GM18909 (cell line): ENCODE measurements around the gene SH3PXD2B.
A peak's percentile ranks its signal among the peaks of the same experiment; 100 is the strongest.
"Not testable (repeated sequence)": the region's sequence is repeated elsewhere in the genome, so short reads cannot be mapped to it uniquely, and the experiment has no call there.

Experiments
- ATAC-seq: cut with Tn5 transposase; IDR thresholded peaks from one replicate; pipeline ENCODE4 v1.9.1; 2021; ENCODE audit warnings: mild to moderate bottlenecking; ENCODE audit not compliant: unreplicated experiment, poor library complexity

The SH3PXD2B gene

DNA sequence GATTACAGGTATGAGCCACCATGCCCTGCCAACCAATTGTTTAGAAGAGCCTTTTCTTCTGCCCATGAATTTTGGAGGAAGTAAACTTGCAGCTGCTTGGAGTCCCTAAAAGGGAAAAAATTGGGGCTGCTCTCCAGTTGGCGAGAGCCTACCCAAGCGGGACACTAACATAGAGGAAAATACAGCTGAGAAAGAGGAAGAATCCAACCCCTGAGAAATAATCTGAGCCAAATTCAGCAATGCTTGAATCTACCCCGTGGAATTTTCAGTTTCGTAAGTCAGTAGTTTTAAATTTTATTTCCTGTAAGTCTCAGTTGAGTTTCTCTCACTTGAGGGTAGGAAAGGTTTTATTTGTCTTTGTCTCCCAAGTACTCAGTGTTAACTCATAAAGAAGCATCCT, 140.4 kb downstream of the SH3PXD2B start:
- no peak for ATAC-seq

DNA sequence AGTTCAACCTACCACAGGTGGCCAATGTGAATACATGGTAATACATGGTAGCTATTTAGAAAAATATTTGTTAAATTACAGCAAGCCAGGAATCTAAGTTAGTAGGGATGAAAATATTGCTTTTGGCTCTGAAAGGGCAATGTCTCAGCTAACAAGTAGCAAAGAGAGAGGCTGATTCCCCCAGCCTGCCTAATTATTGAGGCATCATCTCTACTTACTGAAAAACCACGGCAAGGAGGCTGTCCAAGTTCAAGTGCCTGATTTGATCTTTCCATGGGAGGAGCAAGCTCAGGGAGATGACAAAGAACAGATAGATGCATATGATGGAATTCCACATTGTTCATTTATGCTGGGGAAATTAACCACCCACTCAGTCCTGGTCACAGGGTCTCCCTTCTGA, 142.0 kb downstream of the SH3PXD2B start:
- ATAC-seq = no peak

DNA sequence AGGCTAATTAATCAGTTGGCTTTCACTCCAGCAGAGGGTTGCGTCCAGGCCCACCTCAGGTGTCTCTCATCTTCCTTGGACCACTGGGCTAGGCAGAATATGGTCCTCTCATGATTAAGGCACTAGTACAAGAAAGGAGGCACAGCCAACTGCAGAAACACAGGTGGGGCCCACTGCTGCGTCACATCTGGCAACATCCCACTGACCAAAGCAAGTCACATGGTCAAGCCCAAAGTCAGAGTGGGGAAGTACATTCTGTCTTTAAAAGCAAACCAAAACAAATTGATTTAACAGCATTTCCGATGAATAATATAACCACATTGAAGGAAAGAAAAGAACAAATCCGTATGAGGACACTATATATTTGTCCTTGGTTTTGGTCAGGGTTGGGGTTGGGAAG, 142.7 kb downstream of the SH3PXD2B start:
- ATAC-seq = no peak

DNA sequence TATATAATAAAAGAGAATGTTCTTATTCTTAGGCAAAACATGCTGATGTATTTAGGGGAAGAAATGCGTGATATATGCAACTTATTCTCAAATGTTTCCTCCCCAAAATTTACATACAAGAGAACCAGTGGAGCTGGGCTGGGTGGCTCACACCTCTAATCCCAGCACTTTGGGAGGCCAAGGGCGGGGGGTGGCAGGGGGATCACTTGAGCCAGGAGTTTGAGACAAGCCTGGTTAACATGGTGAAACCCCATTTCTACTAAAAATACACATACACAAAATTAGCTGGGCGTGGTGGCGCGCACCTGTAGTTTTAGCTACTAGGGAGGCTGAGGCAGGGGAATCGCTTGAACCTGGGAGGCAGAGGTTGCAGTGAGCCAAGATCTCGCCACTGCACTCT, 143.3 kb downstream of the SH3PXD2B start:
- no peak for ATAC-seq

DNA sequence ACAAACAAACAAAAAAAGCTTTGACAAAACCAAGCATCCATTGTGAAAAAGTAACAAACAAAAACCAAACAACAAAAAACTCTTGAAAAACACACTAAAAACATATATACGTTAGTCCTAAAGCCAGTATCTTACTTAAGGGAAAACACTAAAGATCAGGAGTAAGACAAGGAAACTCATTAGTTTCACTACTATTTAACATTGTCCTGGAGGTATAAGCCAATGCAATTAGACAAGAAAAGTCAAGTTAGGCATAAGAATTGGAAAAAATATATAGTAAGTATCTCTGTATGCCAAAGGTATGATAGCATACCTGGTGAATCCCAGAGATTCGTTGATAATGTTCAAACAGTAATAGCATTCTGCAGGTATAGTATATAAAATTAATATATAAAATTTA, 148.9 kb downstream of the SH3PXD2B start:
- no peak for ATAC-seq

DNA sequence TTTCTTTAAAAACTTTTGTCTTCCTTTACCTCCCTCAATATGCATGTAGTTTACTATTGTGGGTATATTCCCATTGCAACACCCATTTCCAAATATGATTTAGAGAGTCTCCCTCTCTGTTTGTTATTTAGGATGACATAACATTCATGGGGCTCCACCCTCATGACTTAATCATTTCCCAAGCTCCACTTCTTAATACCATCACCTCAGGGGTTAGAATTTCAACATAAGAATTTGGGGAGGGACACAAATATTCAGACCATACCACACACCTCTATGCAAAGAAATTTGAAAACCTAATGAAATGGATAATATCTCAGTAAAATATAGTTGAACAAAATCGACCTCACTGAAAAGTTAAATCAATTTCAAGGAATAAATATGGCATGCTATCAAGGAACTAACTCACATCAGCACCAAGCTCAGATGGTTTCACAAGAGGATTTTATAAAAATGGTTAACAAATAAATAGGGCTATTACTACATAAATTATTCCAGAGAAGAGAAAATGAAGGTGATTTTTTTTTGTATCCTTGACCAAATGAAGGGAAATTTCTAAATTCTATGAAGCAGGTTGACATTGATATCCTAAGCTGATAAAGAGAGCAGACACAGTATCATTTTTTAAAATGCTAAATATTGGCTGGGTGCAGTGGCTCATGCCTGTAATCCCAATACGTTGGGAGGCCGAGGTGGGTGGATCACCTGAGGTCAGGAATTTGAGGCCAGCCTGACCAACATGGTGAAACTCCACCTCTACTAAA, 150.6 kb downstream of the SH3PXD2B start:
- ATAC-seq = no peak

DNA sequence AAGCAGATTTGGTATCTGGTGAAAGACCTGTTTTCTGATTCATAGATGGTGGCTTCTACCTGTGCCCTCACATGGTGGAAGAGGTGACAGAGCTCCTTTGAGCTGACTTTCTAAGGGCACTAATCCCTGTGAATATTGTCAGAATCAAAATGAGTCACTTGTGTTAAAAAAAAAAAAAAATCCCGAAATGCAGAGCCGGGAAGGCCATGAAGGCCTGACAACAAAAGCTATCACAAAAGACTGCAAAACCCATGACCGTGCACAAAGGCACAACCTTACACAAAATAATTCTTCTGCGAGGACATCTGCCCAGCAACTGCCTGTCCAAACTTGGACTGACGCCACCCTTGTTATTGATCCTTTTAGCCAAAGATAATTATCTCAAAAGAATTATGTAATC, 151.2 kb downstream of the SH3PXD2B start:
- ATAC-seq = no peak

DNA sequence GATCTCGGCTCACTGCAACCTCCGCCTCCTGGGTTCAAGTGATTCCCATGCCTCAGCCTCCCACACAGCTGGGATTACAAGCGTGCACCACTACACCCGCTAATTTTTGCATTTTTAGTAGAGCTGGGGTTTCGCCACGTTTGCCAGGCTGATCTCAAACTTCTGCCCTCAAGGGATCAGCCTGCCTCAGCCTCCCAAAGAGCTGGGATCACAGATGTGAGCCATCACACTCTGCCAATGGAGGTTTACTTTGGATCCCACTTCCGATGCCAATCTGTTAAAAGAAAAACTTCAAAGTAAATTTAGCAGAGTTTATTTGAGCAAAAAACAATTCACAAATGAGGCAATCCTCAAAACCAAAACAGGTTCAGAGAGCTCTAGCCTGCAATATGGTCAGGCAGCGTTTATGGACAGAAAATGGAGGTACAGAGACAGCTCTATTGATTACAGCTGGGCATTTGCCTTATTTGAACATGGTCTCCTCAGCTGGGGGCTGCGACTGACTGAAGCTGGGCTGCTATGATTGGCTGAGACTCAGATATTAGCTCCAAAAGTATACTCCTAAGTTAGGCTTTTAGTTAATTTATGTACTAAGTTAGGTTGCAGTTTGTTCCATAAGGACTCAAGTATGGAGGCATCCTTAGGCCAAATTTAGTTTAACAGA, 152.1 kb downstream of the SH3PXD2B start:
- ATAC-seq = no peak

DNA sequence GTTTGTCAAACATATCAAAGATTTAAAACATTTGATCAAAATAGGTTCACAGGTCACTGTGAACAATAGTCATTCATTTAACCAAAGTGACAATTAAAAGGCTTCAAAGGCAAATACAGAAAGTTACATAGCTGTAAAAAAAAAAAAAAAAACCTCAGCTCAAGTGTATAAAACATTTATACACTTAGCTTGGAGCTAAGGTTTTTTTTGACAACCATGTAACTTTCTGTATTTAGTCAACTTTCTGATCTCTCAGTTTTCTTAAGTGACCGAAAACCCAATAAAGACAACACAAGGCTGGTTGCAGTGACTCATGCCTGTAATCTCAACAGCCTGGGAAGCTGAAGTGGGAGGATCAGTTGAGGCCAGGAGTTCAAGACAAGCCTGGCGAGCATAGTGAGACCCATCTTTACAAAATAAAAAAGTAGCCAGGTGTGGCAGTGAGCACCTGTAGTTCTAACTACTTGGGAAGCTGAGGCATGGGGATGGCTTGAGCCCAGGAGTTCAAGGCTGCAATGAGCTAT, 154.3 kb downstream of the SH3PXD2B start:
- ATAC-seq = no peak

DNA sequence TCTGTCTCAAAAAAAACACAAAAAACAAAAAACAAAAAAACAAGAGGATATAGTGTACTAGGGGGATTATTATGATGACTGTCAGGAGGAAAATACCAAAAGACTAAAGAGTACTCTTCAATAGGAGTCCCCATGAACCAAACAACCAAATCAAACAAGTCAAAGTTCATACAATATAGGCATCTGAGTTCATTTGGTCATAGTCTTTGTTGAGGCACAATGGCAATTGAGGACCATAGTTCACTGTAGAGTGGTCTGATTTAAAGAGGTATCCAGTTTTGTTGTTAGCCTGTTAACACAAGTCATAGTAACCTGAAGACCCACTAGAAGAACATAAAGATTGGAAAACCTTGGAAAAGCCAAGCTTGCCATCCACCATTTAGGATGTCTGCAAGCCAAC, 159.5 kb downstream of the SH3PXD2B start:
- ATAC-seq = no peak

DNA sequence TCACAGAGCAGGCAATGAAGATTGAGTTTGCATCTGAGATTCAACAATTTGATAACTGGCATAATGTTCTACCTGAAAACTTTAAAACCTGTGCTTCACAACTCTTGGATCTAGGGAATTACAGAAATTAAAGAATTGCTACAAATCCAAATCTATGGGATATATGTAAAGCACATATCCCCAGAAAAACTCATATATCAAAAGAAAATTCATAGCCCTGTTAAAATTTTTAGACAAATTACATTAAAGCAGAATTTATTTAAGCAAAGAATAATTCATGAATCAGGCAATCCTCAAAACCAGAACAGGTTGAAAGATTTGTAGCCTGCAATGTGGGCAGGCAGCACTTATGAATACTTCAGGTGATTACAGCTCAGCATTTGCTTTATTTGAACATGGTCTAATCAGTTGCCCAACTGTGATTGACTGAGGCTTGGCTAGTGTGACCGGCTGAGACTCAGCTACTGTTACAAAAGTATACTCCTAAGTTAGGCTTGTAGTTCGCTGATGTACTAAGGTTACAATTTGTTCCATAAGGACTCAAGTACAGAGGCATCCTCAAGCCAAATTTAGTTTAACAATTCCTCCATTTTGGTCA, 160.5 kb downstream of the SH3PXD2B start:
- ATAC-seq = no peak

DNA sequence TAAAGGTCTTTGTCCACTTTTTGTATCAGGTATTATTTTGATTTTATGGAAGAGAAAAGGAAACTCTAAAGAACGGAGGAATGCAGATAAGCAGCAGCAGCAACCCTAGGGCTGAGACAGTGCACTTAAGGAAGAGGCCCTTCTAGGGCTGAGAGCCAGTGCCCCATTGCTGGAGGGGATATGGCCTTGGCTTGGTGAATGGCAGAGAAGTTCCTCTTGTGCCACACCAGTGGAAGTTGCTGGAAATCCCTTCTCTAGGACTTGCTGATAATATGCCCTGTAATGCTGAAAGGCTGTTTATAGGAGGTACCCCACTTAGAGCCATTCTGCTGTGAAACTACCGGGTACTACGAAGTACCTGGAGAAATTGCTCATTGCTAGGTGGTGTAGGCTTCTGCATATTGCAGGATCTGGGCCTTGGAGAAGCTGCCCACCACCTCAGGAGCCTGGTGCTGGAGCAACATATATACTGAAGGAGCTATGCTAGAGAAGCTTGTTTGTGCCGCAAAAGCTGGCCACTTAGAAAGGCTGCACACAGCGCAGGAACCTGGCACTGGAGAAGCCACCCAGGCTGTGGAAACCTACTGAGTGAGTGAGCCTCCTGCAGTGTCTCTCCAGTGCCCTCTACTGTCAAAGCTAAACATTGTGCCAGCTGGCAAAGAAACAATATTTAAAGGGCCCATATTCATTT, 161.1 kb downstream of the SH3PXD2B start:
- peak; percentile 87 for ATAC-seq

DNA sequence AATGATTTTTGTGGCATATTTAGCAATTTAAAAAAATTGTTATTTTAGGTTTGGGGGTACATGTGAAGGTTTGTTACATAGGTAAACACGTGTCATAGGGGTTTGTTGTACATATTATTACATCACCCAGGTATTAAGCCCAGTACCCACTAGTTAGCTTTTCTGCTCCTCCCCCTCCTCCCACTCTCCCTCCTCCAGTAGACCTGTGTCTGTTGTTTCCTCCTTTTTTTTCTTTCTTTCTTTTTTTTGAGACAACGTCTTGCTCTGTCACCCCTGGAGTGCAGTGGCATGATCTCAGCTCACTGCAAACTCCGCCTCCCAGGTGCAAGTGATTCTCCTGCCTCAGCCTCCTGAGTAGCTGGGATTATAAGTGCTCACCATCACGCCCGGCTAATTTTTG, 162.5 kb downstream of the SH3PXD2B start:
- not testable (repeated sequence) for ATAC-seq

DNA sequence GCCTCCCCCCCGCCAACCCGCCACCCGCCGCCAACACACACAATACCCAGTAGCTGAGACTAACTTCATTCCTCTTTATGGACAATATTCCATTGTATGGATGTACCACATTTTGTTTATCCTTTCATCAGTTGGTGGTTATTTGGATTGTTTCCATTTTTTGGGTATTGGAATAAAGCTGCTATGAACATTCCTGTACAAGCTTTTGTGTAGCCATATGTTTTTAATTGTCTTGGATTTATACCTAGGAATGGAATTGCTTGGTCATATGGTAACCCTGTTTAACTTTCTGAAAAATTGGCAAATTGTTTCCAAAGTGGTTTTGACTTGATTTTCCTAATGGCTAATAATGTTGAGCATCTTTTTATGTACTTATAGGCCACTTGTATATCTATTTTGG, 165.9 kb downstream of the SH3PXD2B start:
- no peak for ATAC-seq

DNA sequence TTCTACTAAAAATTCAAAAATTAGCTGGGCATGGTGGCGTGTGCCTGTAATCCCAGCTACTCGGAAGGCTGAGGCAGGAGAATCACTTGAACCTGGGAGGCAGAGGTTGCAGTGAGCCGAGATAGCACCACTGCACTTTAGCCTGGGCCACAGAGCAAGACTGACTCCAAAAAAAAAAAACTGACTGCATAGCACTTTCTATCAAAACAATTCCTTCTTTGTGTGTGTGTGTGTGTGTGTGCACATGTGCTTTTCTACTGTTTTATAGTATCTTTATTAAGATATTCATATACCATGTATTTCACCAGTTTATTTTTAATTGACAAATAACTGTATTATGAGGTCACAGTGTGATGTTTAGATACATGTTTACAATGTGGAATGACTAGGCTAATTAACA, 167.2 kb downstream of the SH3PXD2B start:
- ATAC-seq = not testable (repeated sequence)

DNA sequence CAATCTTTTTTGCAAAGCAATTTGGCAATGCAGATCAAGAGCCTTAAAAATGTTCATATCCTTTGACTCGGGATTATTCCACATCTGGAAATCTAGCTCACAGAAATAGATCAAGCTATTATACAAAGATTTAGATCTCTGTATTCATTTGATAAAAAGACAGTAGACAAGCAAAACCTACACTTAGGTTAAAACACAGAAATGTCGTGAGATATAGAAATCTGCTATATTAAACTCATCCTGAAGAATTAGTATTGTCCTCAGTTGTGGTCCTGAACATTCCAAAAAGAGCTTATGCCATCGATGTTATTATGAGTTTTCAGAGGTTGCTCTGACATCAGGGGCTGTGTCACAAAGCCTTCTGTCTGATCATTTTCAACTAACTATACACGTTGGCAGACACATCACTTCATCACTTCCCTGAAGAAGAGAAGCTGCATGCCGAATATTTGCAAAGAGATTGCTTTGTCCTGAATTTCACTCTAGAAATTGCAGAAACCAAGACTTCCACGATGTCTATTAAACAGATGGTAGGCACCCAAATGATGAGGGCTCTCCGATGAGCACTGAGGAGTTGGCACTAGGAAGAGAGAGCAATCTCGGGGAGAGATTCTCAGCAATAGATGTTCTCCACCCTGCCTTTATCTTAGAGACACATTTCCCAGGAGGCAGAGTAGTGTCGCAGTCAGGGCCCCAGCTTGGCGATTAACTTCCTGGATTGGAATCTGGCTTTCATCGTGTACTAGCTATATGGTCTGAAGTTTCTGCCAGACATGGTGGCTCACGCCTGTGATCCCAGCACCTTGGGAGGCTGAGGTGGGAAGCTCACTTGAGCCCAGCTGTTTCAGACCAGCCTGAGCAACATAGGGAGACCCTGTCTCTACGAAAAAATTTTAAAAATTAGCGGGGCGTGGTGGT, 168.8 kb downstream of the SH3PXD2B start:
- no peak for ATAC-seq

DNA sequence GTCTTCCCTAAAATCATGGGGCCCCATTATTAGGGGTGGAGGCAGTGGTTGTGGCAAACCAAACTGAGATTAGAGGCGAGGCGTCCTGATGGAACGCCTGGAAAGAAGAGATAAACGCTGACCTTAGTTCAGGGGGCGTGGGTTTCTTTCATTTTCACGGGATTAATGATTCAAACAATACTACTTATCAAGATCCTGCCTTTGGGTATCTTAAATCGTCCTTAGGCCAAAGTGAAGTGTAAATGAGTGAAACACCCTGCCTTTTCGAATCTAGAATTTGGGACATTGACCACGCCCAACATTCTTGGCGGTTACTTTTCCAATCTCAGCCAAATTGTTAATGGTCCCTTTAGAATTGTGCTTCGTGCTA, 169.7 kb downstream of the SH3PXD2B start:
- no peak for ATAC-seq

DNA sequence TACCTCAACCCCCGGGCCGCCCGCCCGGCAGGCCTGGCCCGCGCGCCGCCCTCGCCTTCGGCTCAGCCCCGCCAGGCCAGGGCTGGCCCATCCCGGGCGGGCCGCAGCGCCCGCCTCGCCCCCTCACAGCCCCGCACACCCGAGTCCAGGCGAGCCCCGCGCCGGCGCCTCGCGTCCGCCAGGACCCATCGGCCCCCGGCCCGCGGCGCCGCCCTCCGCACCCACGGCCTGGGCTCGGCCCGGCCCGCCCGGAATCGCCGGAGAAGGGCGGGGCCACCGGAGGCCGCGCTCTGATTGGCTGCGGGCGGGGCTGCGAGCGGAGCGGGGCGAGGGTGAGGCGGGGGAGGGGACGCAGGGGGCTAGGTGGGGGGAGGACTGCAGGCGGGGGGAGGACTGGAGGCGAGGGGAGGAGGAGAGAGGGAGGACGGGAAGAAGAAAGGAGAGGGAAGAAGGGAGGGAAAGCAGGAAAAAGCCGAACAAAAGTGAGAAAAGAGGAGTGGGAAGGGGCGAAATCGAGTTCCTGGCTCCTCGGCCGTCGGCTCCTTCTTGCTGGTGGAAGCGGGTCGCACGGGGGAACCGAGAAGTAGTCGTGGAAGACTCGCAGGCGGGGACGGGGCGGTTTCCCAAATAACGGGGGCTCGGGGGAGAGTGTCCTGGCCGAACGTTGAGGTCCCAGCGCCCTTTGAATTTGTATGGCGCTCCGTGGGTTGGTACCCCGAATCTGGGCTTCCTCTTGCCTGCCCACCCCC, 170.3 kb downstream of the SH3PXD2B start:
- ATAC-seq = peak; percentile 88
